Hepatocyte (in vitro differentiated cells): ENCODE data around the gene ADIPOR1. TPM values are rescaled to one million over a fixed set of nuclear protein-coding genes. Genes with fewer than 3 reads are reported as not detected.

ENCODE experiments used
- DNase-seq: peaks from one replicate; pipeline ENCODE4 v3.0.0-alpha.2; 2016; ENCODE audit warnings: low spot score
- H2AFZ ChIP-seq: fragments of 200-600 bp; sonication (generic); 2 replicates; pipeline ENCODE4 v1.6.0; 2016; ENCODE audit warnings: antibody characterized with exemption, mild to moderate bottlenecking
- H3K27ac ChIP-seq: fragments of 200-600 bp; sonication (generic); 2 replicates; pipeline ENCODE4 v1.5.1; 2016; ENCODE audit warnings: mild to moderate bottlenecking
- H3K27me3 ChIP-seq: fragments of 200-600 bp; sonication (generic); 2 replicates; pipeline ENCODE4 v1.6.1; 2016
- H3K36me3 ChIP-seq: fragments of 200-600 bp; sonication (generic); replicated peaks from 2 replicates; pipeline ENCODE4 v1.5.1; 2016; ENCODE audit warnings: low read depth; ENCODE audit not compliant: insufficient read depth
- H3K4me1 ChIP-seq: fragments of 200-600 bp; sonication (generic); 2 replicates; pipeline ENCODE4 v1.5.1; 2016; ENCODE audit warnings: mild to moderate bottlenecking, moderate library complexity; ENCODE audit not compliant: insufficient read depth
- H3K4me2 ChIP-seq: fragments of 200-600 bp; sonication (generic); 2 replicates; pipeline ENCODE4 v1.6.0; 2016
- H3K4me3 ChIP-seq: fragments of 200-600 bp; sonication (generic); 2 replicates; pipeline ENCODE4 v1.5.1; 2016; ENCODE audit warnings: mild to moderate bottlenecking
- H3K79me2 ChIP-seq: fragments of 200-600 bp; sonication (generic); 2 replicates; pipeline ENCODE4 v1.6.0; 2017; ENCODE audit warnings: mild to moderate bottlenecking
- H3K9me2 ChIP-seq: fragments of 200-600 bp; sonication (generic); replicated peaks from 2 replicates; pipeline ENCODE4 v1.6.0; 2017; ENCODE audit warnings: mild to moderate bottlenecking; ENCODE audit not compliant: insufficient read depth
- H3K9me3 ChIP-seq: fragments of 200-600 bp; sonication (generic); 2 replicates; pipeline ENCODE4 v1.5.1; 2016; ENCODE audit warnings: low read depth, mild to moderate bottlenecking
- H4K20me1 ChIP-seq: fragments of 200-600 bp; sonication (generic); 2 replicates; pipeline ENCODE4 v1.6.0; 2016; ENCODE audit warnings: mild to moderate bottlenecking; ENCODE audit not compliant: insufficient read depth, poor library complexity, severe bottlenecking
- CTCF ChIP-seq: fragments of 200-600 bp; sonication (generic); IDR thresholded peaks from 2 replicates; pipeline ENCODE4 v1.5.1; 2016; ENCODE audit warnings: antibody characterized with exemption, mild to moderate bottlenecking; ENCODE audit not compliant: poor library complexity
- EZH2 ChIP-seq: fragments of 200-600 bp; sonication (generic); IDR thresholded peaks from 2 replicates; pipeline ENCODE4 v1.6.1; 2016; ENCODE audit warnings: antibody characterized with exemption, mild to moderate bottlenecking, borderline replicate concordance
- EZH2phosphoT487 ChIP-seq: fragments of 200-600 bp; sonication (generic); IDR thresholded peaks from one replicate; pipeline ENCODE4 v1.6.1; 2018; ENCODE audit warnings: antibody characterized with exemption, mild to moderate bottlenecking, low read depth, moderate library complexity; ENCODE audit not compliant: unreplicated experiment, severe bottlenecking
- WGBS: methylation state at CpG from one replicate; pipeline ENCODE4 v1.1.6; 2016; ENCODE audit warnings: low lambda C conversion rate; ENCODE audit errors: missing lambda C conversion rate; 5-methylcytosine and 5-hydroxymethylcytosine counted together
- polyA plus RNA-seq: library from polyadenylated mRNA; unstranded; fragments of >200 nt; fragmentation: Nextera tagmentation; extraction: Ambion mirVana; gene quantifications from 2 replicates; pipeline ENCODE4 v1.2.1, GENCODE V29; 2016
- total RNA-seq: library from RNA; depleted of rRNA; stranded (reverse); fragments of >200 nt; gene quantifications from 2 replicates; pipeline ENCODE4 v1.2.3, GENCODE V29; 2014

The ADIPOR1 gene
- total and polyA plus RNA-seq, 2 experiments from 2014 or later: 75.7 to 121 TPM

DNA sequence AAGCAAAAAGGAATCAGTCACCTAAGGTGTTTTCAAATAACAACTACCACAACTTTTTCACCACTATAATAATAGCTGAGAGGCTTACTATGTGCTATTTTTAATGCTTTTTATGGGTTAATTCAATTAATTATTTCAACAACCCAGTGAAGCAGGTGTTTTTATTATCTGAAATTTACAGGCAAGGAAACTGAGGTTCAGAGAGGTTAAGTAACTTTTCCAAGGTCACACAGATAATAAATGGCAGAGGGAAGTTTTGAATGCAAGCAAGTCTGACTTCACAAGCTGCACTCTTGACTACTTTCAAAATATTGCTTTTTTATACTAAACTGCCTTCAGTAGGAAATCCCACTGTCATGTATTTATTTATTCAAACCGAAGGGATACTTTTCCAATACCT lies 44.8 kb upstream of the ADIPOR1 start:
- H3K27me3 ChIP-seq: peaks cover 2% of the 10 kb centered on the region
- DNase-seq: no peak
- H3K4me3 ChIP-seq: no peak overlapping the region
- H4K20me1 ChIP-seq: no peaks in the 10 kb centered on the region
- H3K79me2 ChIP-seq: peaks cover 3% of the 10 kb centered on the region
- no peak overlapping the region for H3K27ac ChIP-seq
- H2AFZ ChIP-seq: no peak overlapping the region
- H3K9me2 ChIP-seq: no peaks in the 10 kb centered on the region
- H3K4me1 ChIP-seq: no peaks in the 10 kb centered on the region
- 96% methylated on average over 1 of the region's 1 CpG for WGBS
- TF ChIP-seq EZH2: no peak
- no peak for TF ChIP-seq EZH2phosphoT487
- no peak for TF ChIP-seq CTCF
- no peaks in the 10 kb centered on the region for H3K9me3 ChIP-seq
- no peaks in the 10 kb centered on the region for H3K36me3 ChIP-seq
- H3K4me2 ChIP-seq: no peak overlapping the region

GRCh38 chr1:203001986-203002385 lies 43.9 kb upstream of the ADIPOR1 start:
- DNase-seq: no peak
- no peak overlapping the region for H3K27ac ChIP-seq

GRCh38 chr1:203000217-203000944 lies 42.3 kb upstream of the ADIPOR1 start:
- no peak overlapping the region for H3K4me2 ChIP-seq
- 89% methylated on average over 3 of the region's 3 CpGs for WGBS
- no peaks in the 10 kb centered on the region for H3K4me1 ChIP-seq
- no peak overlapping the region for H3K27ac ChIP-seq
- H3K9me2 ChIP-seq: no peaks in the 10 kb centered on the region
- H2AFZ ChIP-seq: no peak overlapping the region
- no peaks in the 10 kb centered on the region for H3K79me2 ChIP-seq
- peaks cover 27% of the 10 kb centered on the region for H3K27me3 ChIP-seq
- TF ChIP-seq EZH2: no peak
- TF ChIP-seq EZH2phosphoT487: no peak
- TF ChIP-seq CTCF: no peak
- H3K4me3 ChIP-seq: no peak overlapping the region
- H3K9me3 ChIP-seq: no peaks in the 10 kb centered on the region
- no peak for DNase-seq
- no peaks in the 10 kb centered on the region for H3K36me3 ChIP-seq
- no peaks in the 10 kb centered on the region for H4K20me1 ChIP-seq

More at GRCh38 chr1:203001986-203002385, 43.9 kb upstream of the ADIPOR1 start:
- WGBS: 88% methylated on average over 9 of the region's 9 CpGs
- no peaks in the 10 kb centered on the region for H3K79me2 ChIP-seq
- no peaks in the 10 kb centered on the region for H4K20me1 ChIP-seq
- no peaks in the 10 kb centered on the region for H3K9me3 ChIP-seq
- no peaks in the 10 kb centered on the region for H3K9me2 ChIP-seq
- no peaks in the 10 kb centered on the region for H3K4me1 ChIP-seq
- H3K4me3 ChIP-seq: no peak overlapping the region
- no peak overlapping the region for H2AFZ ChIP-seq
- H3K27me3 ChIP-seq: peaks cover 11% of the 10 kb centered on the region
- no peaks in the 10 kb centered on the region for H3K36me3 ChIP-seq
- no peak overlapping the region for H3K4me2 ChIP-seq
- no peak for TF ChIP-seq CTCF
- no peak for TF ChIP-seq EZH2phosphoT487
- no peak for TF ChIP-seq EZH2
